C4-2B (cell line): ENCODE results near the gene MINDY1.

Experiments used
- CTCF ChIP-seq: fragments of 450-650 bp; conservative IDR thresholded peaks from 2 replicates; pipeline ENCODE4 v1.5.1; 2017; ENCODE audit warnings: mild to moderate bottlenecking
- ZFX ChIP-seq: fragments of 450-650 bp; IDR thresholded peaks from 2 replicates; pipeline ENCODE4 v1.6.1; 2017

GRCh38 chr1:150974580-150975478 lies 31.9 kb downstream of the MINDY1 start, which contains the start of gene CERS2:
- no peak for TF ChIP-seq CTCF
- TF ChIP-seq ZFX = peak; percentile 79
